ENCODE results near the gene DGUOK.

The DGUOK gene

GRCh38 chr2:73998451-73998850, 71.8 kb downstream of the DGUOK start:
- no peak for DNase-seq (ENCODE audit: low read depth)

- DNase-seq (ENCODE audit: low read depth), result no peak
Observed at GRCh38 chr2:73998933-73999332, 72.3 kb downstream of the DGUOK start.

DNA sequence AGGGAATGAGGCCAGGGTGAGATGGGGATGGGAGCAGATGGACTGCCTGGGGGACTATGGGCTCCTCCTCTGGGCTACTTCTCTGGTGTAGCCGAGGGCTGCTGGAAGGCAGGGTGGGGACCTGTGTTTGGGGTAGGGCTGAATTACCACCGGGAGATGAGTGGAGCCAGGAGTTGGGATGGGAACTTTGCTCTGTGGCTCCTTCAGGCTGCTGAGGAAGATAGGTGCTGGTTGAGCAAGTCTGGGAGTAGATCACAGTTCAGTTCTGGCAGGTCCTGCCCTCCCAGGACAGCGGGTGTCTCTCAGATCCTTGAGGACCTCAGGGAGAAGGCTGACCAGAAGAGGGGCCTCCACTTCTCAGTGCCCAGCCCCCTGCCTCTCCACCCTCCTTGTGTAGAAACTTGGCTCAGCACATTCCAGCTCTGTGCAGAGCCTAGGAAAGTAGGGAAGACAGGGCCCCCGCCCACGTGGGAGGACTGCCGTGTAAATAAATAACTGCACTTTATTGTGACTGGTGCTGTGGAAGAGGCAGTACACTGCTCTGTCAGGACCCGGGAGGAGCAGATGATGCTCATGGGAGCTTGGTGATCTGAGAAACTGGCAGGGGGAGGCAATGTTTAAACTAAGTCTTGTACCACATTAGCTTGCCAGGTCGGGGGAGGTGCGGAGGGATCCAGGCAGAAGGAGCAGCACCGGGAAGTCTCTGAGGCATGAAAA, 73.4 kb downstream of the DGUOK start:
- DNase-seq (ENCODE audit: low read depth), result no peak

DNA sequence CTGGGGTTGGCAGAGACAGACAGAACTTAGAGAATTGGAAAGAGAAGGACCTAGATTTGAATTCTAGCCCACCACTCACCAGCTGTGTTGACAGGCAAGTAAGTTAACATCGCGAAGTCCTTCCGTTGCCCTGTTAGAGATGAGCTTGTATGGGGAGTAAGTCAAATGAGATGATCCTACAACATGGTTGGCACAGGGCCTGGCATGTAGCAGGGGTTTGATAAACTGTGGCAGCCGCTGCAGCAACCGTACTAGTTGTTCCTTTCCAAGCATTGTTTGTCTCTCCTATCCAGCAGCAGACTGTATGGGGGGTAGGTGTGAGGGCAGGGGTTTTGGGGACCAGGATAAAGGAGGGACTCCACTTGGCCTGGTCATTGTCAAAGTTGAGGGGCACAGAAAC, 74.0 kb downstream of the DGUOK start:
- DNase-seq (ENCODE audit: low read depth), result no peak

DNA sequence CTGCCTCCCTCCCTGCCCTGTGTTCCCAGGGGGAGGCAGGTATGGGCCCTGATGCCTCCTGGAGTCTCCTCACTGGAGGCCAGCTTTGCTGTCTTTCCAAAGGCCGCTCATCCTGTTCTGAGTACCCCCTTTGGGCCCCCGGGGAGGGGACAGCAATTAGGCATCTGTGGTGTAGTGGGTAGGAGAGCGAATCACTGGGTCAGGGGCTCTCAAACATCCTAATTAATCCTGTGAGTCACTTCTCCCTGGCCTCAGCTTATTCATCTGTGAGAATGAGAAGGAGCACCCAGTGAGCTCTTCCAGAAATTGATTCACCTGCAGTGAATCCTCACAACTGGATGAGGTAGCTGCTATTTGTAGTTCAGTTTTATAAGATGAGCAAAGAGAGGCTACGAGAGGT, 74.4 kb downstream of the DGUOK start:
- DNase-seq (ENCODE audit: low read depth), result no peak

DNA sequence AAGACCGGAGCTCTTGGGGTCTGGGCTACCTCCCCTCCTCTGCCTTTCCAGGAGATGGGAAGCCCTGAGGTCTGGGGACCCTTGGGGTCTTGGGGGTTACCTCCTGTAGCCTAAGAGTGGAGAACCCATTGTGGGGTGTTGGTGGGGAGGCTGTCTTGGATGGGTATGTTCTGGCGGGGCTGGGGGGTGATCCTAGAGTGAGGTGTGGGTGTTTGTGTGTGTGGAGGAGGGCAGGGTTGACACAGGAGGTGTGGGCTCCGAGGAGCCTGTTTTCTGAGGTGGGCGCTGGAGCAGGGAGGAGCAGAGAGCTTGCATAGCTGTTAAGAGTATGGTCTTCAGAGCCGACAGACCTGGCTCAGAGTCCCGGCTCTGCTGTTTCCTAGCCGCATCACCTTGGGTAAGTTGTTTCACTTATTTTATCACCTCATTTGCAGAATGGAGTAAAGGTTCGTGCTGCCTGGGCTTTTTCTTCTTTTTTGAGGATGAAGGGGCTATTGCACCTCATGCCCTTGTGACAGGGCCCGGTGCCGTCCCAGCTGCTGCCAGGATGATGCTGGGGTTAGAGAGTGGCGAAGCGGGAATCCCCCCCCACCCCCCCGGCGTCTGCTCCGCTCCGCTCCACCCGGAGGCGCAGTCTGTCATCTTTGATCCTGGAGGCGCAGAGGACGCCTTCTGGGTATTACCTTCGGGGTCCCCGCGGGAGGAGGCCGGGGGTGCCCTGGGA, 75.3 kb downstream of the DGUOK start:
- DNase-seq (ENCODE audit: low read depth), result no peak

DNA sequence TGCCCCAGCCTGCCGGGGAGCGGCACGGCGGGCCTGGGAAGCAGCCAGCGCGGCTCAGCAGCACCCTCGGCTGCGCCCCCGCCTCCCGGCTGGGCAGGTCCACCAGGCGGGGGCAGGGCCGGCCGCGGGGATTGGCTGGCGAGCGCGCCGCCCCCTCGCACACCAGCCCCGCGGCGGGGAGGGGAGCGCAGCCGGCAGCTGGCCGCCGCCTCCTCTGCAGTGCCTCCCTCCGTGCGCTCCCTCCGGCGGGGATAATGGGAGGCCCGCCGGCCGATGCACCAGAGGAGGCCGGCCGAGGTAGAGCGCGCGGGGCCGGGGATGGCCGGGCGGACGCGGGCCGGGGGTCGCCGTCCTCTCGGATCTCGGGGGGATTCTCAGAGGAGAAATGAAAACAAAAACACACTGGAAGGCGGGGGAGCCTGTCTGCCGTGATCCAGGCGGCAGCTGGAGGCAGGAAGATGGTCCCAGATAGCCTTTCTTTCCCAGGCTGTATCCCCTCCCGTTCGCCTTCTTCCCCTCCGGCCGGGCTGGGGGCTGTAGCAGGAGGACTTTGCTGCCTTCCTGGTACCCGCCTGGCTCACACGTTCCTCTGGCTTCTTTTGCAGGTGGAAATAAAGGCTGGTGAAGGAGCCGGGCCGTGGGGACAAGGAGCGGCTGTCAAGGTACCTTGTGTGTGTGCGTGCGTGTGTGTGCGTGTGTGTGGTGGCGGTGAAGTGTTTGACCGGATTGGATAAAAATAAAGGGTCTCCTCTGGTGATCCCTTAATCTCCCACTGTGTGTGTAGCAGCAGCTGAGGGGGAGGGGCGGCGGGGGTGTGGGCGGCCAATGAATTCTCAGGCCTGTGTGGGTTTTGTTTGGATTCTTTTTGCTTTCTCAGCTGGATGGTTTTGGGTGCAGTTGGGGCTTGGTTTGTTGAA, 76.1 kb downstream of the DGUOK start:
- DNase-seq (ENCODE audit: low read depth), result peak; percentile 68

- no peak for DNase-seq (ENCODE audit: low read depth)
Observed at GRCh38 chr2:74003494-74004211, 77.0 kb downstream of the DGUOK start.

GRCh38 chr2:74004212-74005182, 77.8 kb downstream of the DGUOK start:
- DNase-seq (ENCODE audit: low read depth), result no peak

GRCh38 chr2:74005786-74006185, 79.1 kb downstream of the DGUOK start:
- no peak for DNase-seq (ENCODE audit: low read depth)

GRCh38 chr2:74006459-74006858, 79.8 kb downstream of the DGUOK start:
- no peak for DNase-seq (ENCODE audit: low read depth)

- DNase-seq (ENCODE audit: low read depth), result no peak
Observed at GRCh38 chr2:74007121-74007520, 80.4 kb downstream of the DGUOK start.

- DNase-seq (ENCODE audit: low read depth), result no peak
Observed at GRCh38 chr2:74007711-74008110, 81.0 kb downstream of the DGUOK start.
